Right atrium auricular region (tissue), 2 donors: ENCODE results near the gene PLEKHM2. TPM values are rescaled to one million over a fixed set of nuclear protein-coding genes. Genes with fewer than 3 reads are reported as not detected.
A peak's percentile ranks its signal among the peaks of the same experiment; 100 is the strongest.
"Not testable (repeated sequence)": the region's sequence is repeated elsewhere in the genome, so short reads cannot be mapped to it uniquely, and the experiment has no call there.

Experiments
- DNase-seq: peaks from one replicate; pipeline ENCODE4 v3.0.0-alpha.2; 2019; ENCODE audit warnings: low spot score
- H3K27ac ChIP-seq, 2 donors: fragments of 200-600 bp; sonication (generic); 1 replicate in 1 of 2; 2 replicates in 1 of 2; pipeline ENCODE4 v1.5.1; 2016 to 2019
- H3K27me3 ChIP-seq, 2 donors: fragments of 200-600 bp; sonication (generic); one replicate each; pipeline versions ENCODE4 v1.5.1 to v1.6.0; 2017 to 2019
- H3K36me3 ChIP-seq: fragments of 200-600 bp; sonication (generic); one replicate; pipeline ENCODE4 v1.5.1; 2016
- H3K4me1 ChIP-seq, 2 donors: fragments of 200-600 bp; sonication (generic); one replicate each; pipeline versions ENCODE4 v1.5.1 to v1.6.0; 2017 to 2019
- H3K4me3 ChIP-seq, 2 donors: fragments of 200-600 bp; sonication (generic); 1 replicate in 1 of 2; 2 replicates in 1 of 2; pipeline ENCODE4 v1.5.1; 2017 to 2019; ENCODE audit warnings: mild to moderate bottlenecking in 1 of 2, moderate library complexity in 1 of 2
- H3K9me3 ChIP-seq, 2 donors: fragments of 200-600 bp; sonication (generic); one replicate each; pipeline ENCODE4 v1.5.1; 2019
- total RNA-seq, 2 donors: library from RNA; depleted of rRNA; stranded (reverse); fragments of >200 nt; gene quantifications; one replicate each; pipeline ENCODE4 v1.1.0, GENCODE V29; 2016
- TF ChIP-seq, protein P1 (sequence below), 2 donors: fragments of 200-600 bp; sonication (generic); IDR thresholded peaks; one replicate each; pipeline ENCODE4 v1.5.1; 2019; ENCODE audit warnings: antibody characterized with exemption in 2 of 2

PLEKHM2 gene
- total RNA-seq, 2 donors from 2014 or later = 53.6 to 78.1 TPM

DNA sequence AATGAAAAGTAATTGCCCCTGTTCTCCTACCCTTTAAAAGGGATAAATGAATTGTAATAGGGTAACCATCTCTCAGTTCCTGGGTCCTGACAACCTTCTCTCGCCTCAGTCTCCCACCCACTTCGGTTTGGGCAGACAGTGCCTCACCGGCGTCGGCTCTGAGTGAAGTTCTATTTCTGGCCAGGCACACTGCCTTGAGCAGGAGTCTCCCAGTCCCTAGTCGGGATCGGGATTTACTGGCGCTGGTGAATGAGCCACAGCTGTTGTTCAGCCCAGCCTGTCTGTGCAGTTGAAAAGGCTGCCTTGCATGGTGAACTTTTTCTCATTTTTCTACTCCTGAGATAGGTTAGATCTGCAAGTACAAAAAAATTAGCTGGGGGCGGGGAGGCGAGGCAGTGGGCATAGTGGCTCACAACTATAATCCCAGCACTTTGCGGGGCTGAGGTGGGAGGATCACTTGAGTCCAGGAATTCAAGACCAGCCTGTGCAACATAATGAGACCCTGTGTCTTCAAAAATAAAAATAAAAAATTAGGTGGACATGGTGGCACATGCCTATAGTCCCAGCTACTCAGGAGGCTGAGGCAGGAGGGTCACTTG, 7.4 kb downstream of the PLEKHM2 start:
- peaks cover 0 to 53% of the 10 kb centered on the region in 2 donors for H3K4me1 ChIP-seq
- no peaks in the 10 kb centered on the region for H3K9me3 ChIP-seq
- H3K27me3 ChIP-seq = no peaks in the 10 kb centered on the region
- TF ChIP-seq, protein P1, sequence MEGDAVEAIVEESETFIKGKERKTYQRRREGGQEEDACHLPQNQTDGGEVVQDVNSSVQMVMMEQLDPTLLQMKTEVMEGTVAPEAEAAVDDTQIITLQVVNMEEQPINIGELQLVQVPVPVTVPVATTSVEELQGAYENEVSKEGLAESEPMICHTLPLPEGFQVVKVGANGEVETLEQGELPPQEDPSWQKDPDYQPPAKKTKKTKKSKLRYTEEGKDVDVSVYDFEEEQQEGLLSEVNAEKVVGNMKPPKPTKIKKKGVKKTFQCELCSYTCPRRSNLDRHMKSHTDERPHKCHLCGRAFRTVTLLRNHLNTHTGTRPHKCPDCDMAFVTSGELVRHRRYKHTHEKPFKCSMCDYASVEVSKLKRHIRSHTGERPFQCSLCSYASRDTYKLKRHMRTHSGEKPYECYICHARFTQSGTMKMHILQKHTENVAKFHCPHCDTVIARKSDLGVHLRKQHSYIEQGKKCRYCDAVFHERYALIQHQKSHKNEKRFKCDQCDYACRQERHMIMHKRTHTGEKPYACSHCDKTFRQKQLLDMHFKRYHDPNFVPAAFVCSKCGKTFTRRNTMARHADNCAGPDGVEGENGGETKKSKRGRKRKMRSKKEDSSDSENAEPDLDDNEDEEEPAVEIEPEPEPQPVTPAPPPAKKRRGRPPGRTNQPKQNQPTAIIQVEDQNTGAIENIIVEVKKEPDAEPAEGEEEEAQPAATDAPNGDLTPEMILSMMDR (IDR thresholded peaks at IDR 0.05) = no peak
- H3K27ac ChIP-seq = peak overlapping the region; percentile 63 to 76
- no peak overlapping the region for H3K4me3 ChIP-seq
- H3K36me3 ChIP-seq = peaks cover 6% of the 10 kb centered on the region
- DNase-seq = no peak

DNA sequence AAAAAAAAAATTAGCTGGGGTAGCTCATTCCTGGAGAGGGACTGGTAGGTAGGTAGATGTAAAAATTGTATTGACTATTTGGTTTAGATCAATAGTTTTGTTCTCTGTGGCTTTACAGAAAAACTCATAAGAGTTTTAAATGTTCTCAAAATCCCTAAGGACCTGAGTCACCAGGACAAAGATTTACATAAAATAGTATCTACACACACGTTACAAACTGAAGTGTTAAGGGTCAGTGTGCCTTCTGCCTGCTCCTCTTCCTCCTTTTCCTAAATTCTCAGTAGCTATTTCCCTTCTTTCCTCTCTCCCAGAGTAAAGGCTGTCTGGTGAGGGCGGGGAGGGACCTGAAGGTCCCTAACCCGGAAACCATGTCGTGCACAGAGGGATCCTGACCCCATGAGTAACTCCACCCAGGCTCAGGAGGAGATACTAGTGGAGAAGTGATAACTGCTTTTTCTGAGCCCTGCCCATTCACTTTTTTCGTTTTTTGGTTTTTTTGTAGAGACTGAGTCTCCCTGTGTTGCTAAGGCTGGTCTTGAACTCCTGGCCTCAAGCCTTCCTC, 8.1 kb downstream of the PLEKHM2 start:
- no peak for DNase-seq
- Histone ChIP-seq H3K27ac (peak overlapping the region; percentile 63 to 76), H3K4me1 (peaks cover 0 to 54% of the 10 kb centered on the region in 2 donors), H3K27me3 (no peaks in the 10 kb centered on the region), H3K36me3 (peaks cover 11% of the 10 kb centered on the region), H3K4me3 (no peak overlapping the region), H3K9me3 (no peaks in the 10 kb centered on the region)
- TF ChIP-seq, protein P1 (IDR thresholded peaks at IDR 0.05) = no peak

DNA sequence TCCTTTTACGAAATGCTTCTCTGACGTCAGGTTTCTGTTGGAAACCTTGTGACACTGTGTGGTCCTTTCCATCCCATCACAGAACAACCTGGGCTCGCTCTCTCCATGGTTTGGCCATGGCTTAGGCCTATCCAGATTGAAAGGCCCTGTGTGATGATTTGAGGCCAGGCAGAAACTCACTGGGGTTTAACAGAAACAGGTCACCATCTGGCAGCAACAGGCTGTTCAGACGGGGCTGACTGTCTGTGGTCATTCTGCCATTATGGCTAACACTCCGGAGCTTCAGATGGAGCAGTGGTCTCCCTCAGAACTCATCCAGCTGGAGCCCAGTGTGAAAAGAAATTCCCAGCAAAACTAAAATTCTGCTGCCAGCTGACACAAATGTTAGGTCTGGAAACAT, 9.3 kb downstream of the PLEKHM2 start:
- no peak for DNase-seq
- Histone ChIP-seq H3K27ac (peak overlapping the region; percentile 5 to 39), H3K4me1 (peaks cover 0 to 60% of the 10 kb centered on the region in 2 donors), H3K4me3 (no peak overlapping the region), H3K36me3 (peaks cover 11% of the 10 kb centered on the region), H3K27me3 (no peaks in the 10 kb centered on the region), H3K9me3 (no peaks in the 10 kb centered on the region)
- TF ChIP-seq, protein P1 (IDR thresholded peaks at IDR 0.05) = no peak

DNA sequence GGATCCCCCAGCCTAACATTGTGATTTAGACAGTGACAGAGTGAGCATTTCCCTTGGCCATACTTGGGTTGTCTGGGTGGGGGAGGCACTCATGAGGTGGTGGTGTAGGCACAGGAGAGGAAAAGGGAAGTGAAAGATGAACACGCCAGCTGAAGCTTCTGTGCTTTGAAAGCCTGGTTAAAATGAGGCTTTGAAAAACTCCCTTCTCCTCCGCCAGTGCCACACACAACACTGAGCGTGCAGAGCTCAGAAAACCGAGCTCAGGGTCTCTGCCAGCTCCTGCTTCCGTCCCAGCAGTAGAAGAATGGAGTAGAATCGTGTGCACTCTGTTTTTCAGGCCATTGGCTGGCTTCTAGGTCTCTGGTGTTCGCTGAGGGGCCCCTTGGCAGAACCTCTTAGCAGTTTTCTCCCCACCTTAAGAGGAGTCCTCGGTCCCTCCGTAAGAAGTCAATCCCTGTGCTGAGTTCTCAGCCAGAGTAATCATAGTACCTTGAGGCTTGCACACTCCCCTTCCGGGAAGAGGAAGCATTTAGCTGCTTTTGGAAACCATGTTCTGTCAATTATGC, 12.9 kb downstream of the PLEKHM2 start:
- H3K27me3 ChIP-seq = no peaks in the 10 kb centered on the region
- DNase-seq = no peak
- TF ChIP-seq, protein P1 (IDR thresholded peaks at IDR 0.05) = no peak
- H3K9me3 ChIP-seq = no peaks in the 10 kb centered on the region
- peaks cover 11% of the 10 kb centered on the region for H3K36me3 ChIP-seq
- H3K4me1 ChIP-seq = peaks cover 0 to 61% of the 10 kb centered on the region in 2 donors
- H3K4me3 ChIP-seq = no peak overlapping the region
- H3K27ac ChIP-seq = no peak overlapping the region

DNA sequence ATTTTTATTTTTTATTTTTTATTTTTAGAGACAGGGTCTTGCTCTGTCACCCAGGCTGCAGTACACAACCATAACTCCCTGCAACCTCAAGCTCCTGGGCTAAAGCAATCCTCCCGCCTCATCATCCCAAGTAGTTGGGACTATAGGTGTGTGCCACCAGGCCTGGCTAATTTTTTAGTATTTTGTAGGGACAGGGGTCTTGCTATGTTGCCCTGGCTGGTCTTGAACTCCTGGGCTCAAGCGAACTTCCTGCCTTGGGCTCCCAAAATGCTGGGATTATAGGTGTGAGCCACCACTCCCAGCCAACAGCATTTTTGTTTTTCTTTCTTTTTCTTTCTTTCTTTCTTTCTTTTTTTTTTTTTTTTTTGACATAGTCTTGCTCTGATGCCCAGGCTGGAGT, 14.1 kb downstream of the PLEKHM2 start:
- no peaks in the 10 kb centered on the region for H3K27me3 ChIP-seq
- DNase-seq = no peak
- H3K4me3 ChIP-seq = no peak overlapping the region
- peaks cover 11% of the 10 kb centered on the region for H3K36me3 ChIP-seq
- H3K27ac ChIP-seq = no peak overlapping the region
- H3K4me1 ChIP-seq = peaks cover 0 to 64% of the 10 kb centered on the region in 2 donors
- H3K9me3 ChIP-seq = no peaks in the 10 kb centered on the region
- TF ChIP-seq, protein P1 (IDR thresholded peaks at IDR 0.05) = no peak

DNA sequence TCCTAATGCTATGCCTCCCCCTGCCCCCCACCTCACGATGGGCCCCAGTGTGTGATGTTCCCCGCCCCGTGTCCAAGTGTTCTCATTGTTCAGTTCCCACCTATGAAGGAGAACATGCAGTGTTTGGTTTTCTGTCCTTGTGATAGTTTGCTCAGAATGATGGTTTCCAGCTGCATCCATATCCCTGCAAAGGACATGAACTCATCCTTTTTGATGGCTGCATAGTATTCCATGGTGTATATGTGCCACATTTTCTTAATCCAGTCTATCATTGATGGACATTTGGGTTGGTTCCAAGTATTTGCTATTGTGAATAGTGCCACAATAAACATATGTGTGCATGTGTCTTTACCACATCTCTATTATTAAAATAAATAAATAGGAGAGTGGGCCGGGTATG, 15.2 kb downstream of the PLEKHM2 start:
- Histone ChIP-seq H3K36me3 (peaks cover 11% of the 10 kb centered on the region), H3K4me1 (peaks cover 0 to 66% of the 10 kb centered on the region in 2 donors)
- H3K9me3 ChIP-seq, H3K27ac ChIP-seq, H3K4me3 ChIP-seq, DNase-seq, H3K27me3 ChIP-seq: not testable (repeated sequence)
